NT2/D1 (cell line): ENCODE results near the gene IGSF8.

ENCODE experiments used
- YY1 ChIP-seq: IDR thresholded peaks from 2 replicates; pipeline ENCODE4 v1.6.1; 2011; ENCODE audit not compliant: insufficient read length, insufficient read depth
- ZNF274 ChIP-seq: IDR thresholded peaks from 2 replicates; pipeline ENCODE4 v1.6.1; 2011; ENCODE audit warnings: mild to moderate bottlenecking, low read depth, low read length

GRCh38 chr1:160127865-160128523 lies 29.6 kb upstream of the IGSF8 start:
- no peak for TF ChIP-seq ZNF274
- no peak for TF ChIP-seq YY1
